ENCODE data around the gene PBX1.

DNA sequence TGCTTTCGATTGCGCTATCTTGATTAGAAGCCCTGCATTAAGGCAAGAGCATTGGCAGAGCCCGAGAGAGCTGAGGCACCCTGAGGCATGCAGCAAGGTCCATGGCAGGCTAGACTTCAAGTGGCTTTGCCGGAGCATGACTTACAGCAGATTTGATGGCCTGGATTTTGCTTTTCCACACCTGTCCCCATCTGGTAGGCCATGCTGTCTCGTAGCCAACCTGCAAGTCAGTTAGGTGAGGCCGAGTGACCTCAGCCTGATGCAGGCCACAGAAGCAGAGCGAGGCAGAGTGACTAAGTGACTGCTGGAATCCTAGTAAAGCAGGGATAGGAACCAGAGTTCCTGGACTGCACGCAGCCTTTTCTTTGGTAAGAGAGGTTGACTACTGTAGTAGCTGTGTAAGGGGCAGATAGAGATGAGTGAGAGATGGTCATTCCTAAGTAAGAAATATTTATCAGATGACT lies 148.9 kb downstream of the PBX1 start:
- TF ChIP-seq CTCF (IDR thresholded peaks at IDR 0.05) (no peak), POLR2A (IDR thresholded peaks at IDR 0.05) (no peak)

Data from right lobe of liver (tissue), 4 donors.